Thyroid gland (tissue), 4 donors: Measurements from ENCODE around the gene PSMD11.

Experiments used
- CTCF ChIP-seq, 6 experiments: fragments of 200-600 bp in 3 of 6; fragments of 450-650 bp in 3 of 6; sonication (generic) in 3 of 6; IDR thresholded peaks; one replicate each; pipeline ENCODE4 v1.5.1; 2016 to 2019; ENCODE audit warnings: antibody characterized with exemption in 6 of 6, mild to moderate bottlenecking in 2 of 6, inconsistent platforms in 1 of 6, moderate library complexity in 1 of 6
- POLR2A ChIP-seq, 2 donors: fragments of 450-650 bp; IDR thresholded peaks; one replicate each; pipeline ENCODE4 v1.6.1; 2017; ENCODE audit warnings: antibody characterized with exemption in 2 of 2, mild to moderate bottlenecking in 2 of 2, moderate library complexity in 1 of 2

GRCh38 chr17:32529604-32530003 lies 85.3 kb downstream of the PSMD11 start:
- TF ChIP-seq POLR2A (IDR thresholded peaks at IDR 0.05) (no peak), CTCF (IDR thresholded peaks at IDR 0.05) (no peak)
